GM19099 (cell line): ENCODE measurements around the gene DCP2.

Experiments
- POLR2A ChIP-seq: IDR thresholded peaks from 3 replicates; pipeline ENCODE4 v1.6.1; 2011; ENCODE audit warnings: low read depth; ENCODE audit not compliant: insufficient read length; ENCODE audit errors: extremely low read depth

Gene DCP2

GRCh38 chr5:113061846-113062780, 85.5 kb downstream of the DCP2 start:
- TF ChIP-seq POLR2A, result no peak

GRCh38 chr5:113062869-113063508, 86.4 kb downstream of the DCP2 start:
- TF ChIP-seq POLR2A, result no peak

- no peak for TF ChIP-seq POLR2A
These were observed 87.3 kb downstream of the DCP2 start for GRCh38 chr5:113063927-113064326.

GRCh38 chr5:113064806-113065205, 88.2 kb downstream of the DCP2 start:
- TF ChIP-seq POLR2A, result no peak

GRCh38 chr5:113065626-113066025, 89.0 kb downstream of the DCP2 start:
- TF ChIP-seq POLR2A, result no peak

- TF ChIP-seq POLR2A, result no peak
These were observed 91.2 kb downstream of the DCP2 start for GRCh38 chr5:113067635-113068344.

- no peak for TF ChIP-seq POLR2A
These were observed 92.0 kb downstream of the DCP2 start for GRCh38 chr5:113068559-113068958.
